IMR-90 (cell line): Measurements from ENCODE around the gene AFG1L. TPM values are rescaled to one million over a fixed set of nuclear protein-coding genes. Genes with fewer than 3 reads are reported as not detected.

Experiments used
- ATAC-seq: fragments of 200-7000 bp; cut with Tn5 transposase; 2 replicates; pipeline ENCODE4 v1.9.1; 2020; ENCODE audit warnings: low read depth, mild to moderate bottlenecking, moderate library complexity
- BruUV-seq: library from RNA; stranded (reverse); fragments of 400-500 nt; replicated peaks from 2 replicates; lab custom pipeline; 2021; lab: Mats Ljungman, UMichigan
- CTCF ChIA-PET: fragments of 300-600 bp; formaldehyde crosslinking; extraction: SDS; loops from one replicate; lab custom pipeline; 2021; ENCODE audit warnings: antibody characterized with exemption; lab: Yijun Ruan, JAX
- POLR2A ChIA-PET: fragments of 300-600 bp; sonication (Branson Sonifier 250); formaldehyde crosslinking; loops from one replicate; lab custom pipeline; 2022; ENCODE audit warnings: antibody characterized with exemption; ENCODE audit not compliant: unreplicated experiment; lab: Charles Lee
- DNase-seq: peaks from one replicate; pipeline ENCODE4 v3.0.0; 2013
- H2AFZ ChIP-seq: replicated peaks from 2 replicates; pipeline ENCODE3; 2013; ENCODE audit warnings: low read length, mild to moderate bottlenecking; ENCODE audit not compliant: poor library complexity
- H2AK5ac ChIP-seq: 2 replicates; pipeline ENCODE4 v1.6.1; 2013; ENCODE audit warnings: low read depth, low read length, inconsistent platforms
- H2AK9ac ChIP-seq: replicated peaks from 2 replicates; pipeline ENCODE3; 2013; ENCODE audit warnings: mild to moderate bottlenecking, low read depth, low read length, moderate library complexity; ENCODE audit not compliant: poor library complexity
- H2BK120ac ChIP-seq: 2 replicates; pipeline ENCODE4 v1.6.1; 2013; ENCODE audit warnings: low read depth, low read length, inconsistent platforms
- H2BK15ac ChIP-seq: 3 replicates; pipeline ENCODE4 v1.6.1; 2013; ENCODE audit warnings: low read depth, low read length, inconsistent platforms
- H2BK20ac ChIP-seq: 2 replicates; pipeline ENCODE4 v1.6.1; 2013; ENCODE audit warnings: low read depth, mild to moderate bottlenecking, inconsistent platforms, low read length, moderate library complexity
- H2BK5ac ChIP-seq: 2 replicates; pipeline ENCODE4 v1.6.1; 2013; ENCODE audit warnings: mild to moderate bottlenecking, low read depth, low read length, inconsistent platforms; ENCODE audit not compliant: poor library complexity, severe bottlenecking
- H3K14ac ChIP-seq: replicated peaks from 2 replicates; pipeline ENCODE4 v1.6.1; 2013; ENCODE audit warnings: low read depth, low read length, inconsistent platforms
- H3K18ac ChIP-seq: 2 replicates; pipeline ENCODE4 v1.6.1; 2013; ENCODE audit warnings: low read depth, low read length, control low read depth
- H3K23ac ChIP-seq: 2 replicates; pipeline ENCODE4 v1.6.1; 2013; ENCODE audit warnings: low read depth, low read length, inconsistent platforms
- H3K27ac ChIP-seq: 2 replicates; pipeline ENCODE4 v1.5.1; 2013; ENCODE audit warnings: mild to moderate bottlenecking, control low read depth, low read length; ENCODE audit not compliant: insufficient read depth
- H3K27me3 ChIP-seq: 2 replicates; pipeline ENCODE4 v1.6.1; 2013; ENCODE audit warnings: low read length; ENCODE audit not compliant: control insufficient read depth, insufficient read depth
- H3K36me3 ChIP-seq: 2 replicates; pipeline ENCODE4 v1.6.1; 2013; ENCODE audit warnings: low read length, mixed read lengths; ENCODE audit not compliant: control insufficient read depth, insufficient read depth
- H3K4ac ChIP-seq: 2 replicates; pipeline ENCODE4 v1.6.1; 2013; ENCODE audit warnings: low read depth, low read length, inconsistent platforms
- H3K4me1 ChIP-seq: 2 replicates; pipeline ENCODE4 v1.6.1; 2013; ENCODE audit warnings: low read length, mixed read lengths; ENCODE audit not compliant: control insufficient read depth, insufficient read depth
- H3K4me2 ChIP-seq: 2 replicates; pipeline ENCODE4 v1.6.1; 2013; ENCODE audit warnings: low read depth, mild to moderate bottlenecking, control low read depth, low read length, moderate library complexity
- H3K4me3 ChIP-seq: 2 replicates; pipeline ENCODE4 v1.5.1; 2013; ENCODE audit warnings: low read depth, mild to moderate bottlenecking, control low read depth, low read length, moderate library complexity; ENCODE audit not compliant: insufficient read depth
- H3K56ac ChIP-seq: 2 replicates; pipeline ENCODE4 v1.6.1; 2013; ENCODE audit warnings: low read length, inconsistent platforms; ENCODE audit not compliant: insufficient read depth; ENCODE audit errors: extremely low read depth
- H3K79me1 ChIP-seq, 2 experiments: 2 replicates each; pipeline ENCODE4 v1.6.1; 2013; ENCODE audit warnings: low read length in 2 of 2, inconsistent platforms in 1 of 2, low read depth in 1 of 2
- H3K9ac ChIP-seq: 2 replicates; pipeline ENCODE4 v1.6.1; 2013; ENCODE audit warnings: low read depth, low read length, control low read depth
- H3K9me1 ChIP-seq: 2 replicates; pipeline ENCODE4 v1.6.1; 2013; ENCODE audit warnings: low read length, inconsistent platforms; ENCODE audit not compliant: insufficient read depth
- H3K9me3 ChIP-seq: 2 replicates; pipeline ENCODE4 v1.6.1; 2013; ENCODE audit warnings: low read length; ENCODE audit not compliant: control insufficient read depth, insufficient read depth
- H4K20me1 ChIP-seq: 2 replicates; pipeline ENCODE4 v1.6.1; 2013; ENCODE audit warnings: low read length, inconsistent platforms; ENCODE audit not compliant: insufficient read depth
- H4K5ac ChIP-seq: 2 replicates; pipeline ENCODE4 v1.6.1; 2013; ENCODE audit warnings: mild to moderate bottlenecking, low read depth, low read length, control low read depth
- H4K8ac ChIP-seq, 2 experiments: 2 replicates each; pipeline ENCODE4 v1.6.1; 2013; ENCODE audit warnings: low read depth in 2 of 2, low read length in 2 of 2, control low read depth in 1 of 2, inconsistent platforms in 1 of 2
- H4K91ac ChIP-seq: 2 replicates; pipeline ENCODE4 v1.6.1; 2013; ENCODE audit warnings: low read depth, low read length, inconsistent platforms; ENCODE audit not compliant: insufficient read depth
- BHLHE40 ChIP-seq: fragments of 150-350 bp; IDR thresholded peaks from 2 replicates; pipeline ENCODE4 v1.6.1; 2016; ENCODE audit warnings: mild to moderate bottlenecking, low read depth, low read length
- CEBPB ChIP-seq: IDR thresholded peaks from 2 replicates; pipeline ENCODE4 v1.6.1; 2012; ENCODE audit warnings: low read depth, low read length, improper control_type of control experiment
- CHD1 ChIP-seq: IDR thresholded peaks from 2 replicates; pipeline ENCODE4 v1.6.1; 2012; ENCODE audit warnings: low read depth, low read length, improper control_type of control experiment
- CTCF ChIP-seq: conservative IDR thresholded peaks from 2 replicates; pipeline ENCODE4 v1.5.1; 2012; ENCODE audit warnings: mild to moderate bottlenecking, low read depth, low read length, improper control_type of control experiment
- ELK1 ChIP-seq: fragments of 150-350 bp; IDR thresholded peaks from 2 replicates; pipeline ENCODE4 v1.6.1; 2016; ENCODE audit warnings: low read depth, mild to moderate bottlenecking, low read length, moderate library complexity, borderline replicate concordance
- FOS ChIP-seq: fragments of 150-350 bp; IDR thresholded peaks from 2 replicates; pipeline ENCODE4 v1.6.1; 2016; ENCODE audit warnings: low read depth, low read length
- MAFK ChIP-seq: IDR thresholded peaks from 2 replicates; pipeline ENCODE4 v1.6.1; 2012; ENCODE audit warnings: low read depth, low read length, improper control_type of control experiment
- MAZ ChIP-seq: IDR thresholded peaks from 2 replicates; pipeline ENCODE4 v1.6.1; 2012; ENCODE audit warnings: low read depth, mild to moderate bottlenecking, low read length, improper control_type of control experiment, moderate library complexity, borderline replicate concordance
- MXI1 ChIP-seq: IDR thresholded peaks from 2 replicates; pipeline ENCODE4 v1.6.1; 2012; ENCODE audit warnings: low read depth, mild to moderate bottlenecking, low read length, moderate library complexity, borderline replicate concordance
- NFE2L2 ChIP-seq: fragments of 150-350 bp; IDR thresholded peaks from 2 replicates; pipeline ENCODE4 v1.6.1; 2016; ENCODE audit warnings: low read depth, mild to moderate bottlenecking, low read length
- POLR2A ChIP-seq: IDR thresholded peaks from 2 replicates; pipeline ENCODE4 v1.6.1; 2012; ENCODE audit warnings: mild to moderate bottlenecking, low read depth, low read length
- RAD21 ChIP-seq: IDR thresholded peaks from 2 replicates; pipeline ENCODE4 v1.6.1; 2012; ENCODE audit warnings: low read length, improper control_type of control experiment
- RCOR1 ChIP-seq: IDR thresholded peaks from 2 replicates; pipeline ENCODE4 v1.6.1; 2012; ENCODE audit warnings: mild to moderate bottlenecking, low read length, improper control_type of control experiment; ENCODE audit not compliant: insufficient replicate concordance
- RFX5 ChIP-seq: IDR thresholded peaks from 2 replicates; pipeline ENCODE4 v1.8.0; 2012; ENCODE audit warnings: low read depth, mild to moderate bottlenecking, low read length, moderate library complexity
- SMC3 ChIP-seq: fragments of 150-350 bp; IDR thresholded peaks from 2 replicates; pipeline ENCODE4 v1.6.1; 2016; ENCODE audit warnings: low read depth, mild to moderate bottlenecking, antibody characterized with exemption, low read length, moderate library complexity
- USF2 ChIP-seq: fragments of 150-350 bp; IDR thresholded peaks from 2 replicates; pipeline ENCODE4 v1.6.1; 2017; ENCODE audit warnings: mild to moderate bottlenecking, antibody characterized with exemption, low read length, low read depth
- WGBS, 2 experiments: methylation state at CpG; one replicate each; pipeline versions ENCODE4 v1.1.5 to v1.1.7; 2013; ENCODE audit warnings: missing lambda C conversion rate in 2 of 2; ENCODE audit not compliant: insufficient read length in 1 of 2; ENCODE audit errors: extremely low coverage in 2 of 2; 5-methylcytosine and 5-hydroxymethylcytosine counted together
- dilution Hi-C: fragments of 300-500 bp; cut with HindIII; formaldehyde crosslinking; loops from one replicate; pipeline ENCODE4 v1.14.3; 2018; ENCODE audit warnings: low sequenced_read_pairs; ENCODE audit not compliant: unreplicated experiment
- in situ Hi-C: fragments of 300-500 bp; cut with MboI; formaldehyde crosslinking; loops from 3 replicates; pipeline ENCODE4 v1.14.3; 2019; ENCODE audit warnings: low sequenced_read_pairs, inconsistent platforms, mixed read lengths
- intact Hi-C: fragments of 100-400 bp; cut with micrococcal nuclease; formaldehyde crosslinking; loops from 2 replicates; pipeline ENCODE4 v1.10.0; 2022
- polyA plus RNA-seq, 3 experiments: library from polyadenylated mRNA; depleted of rRNA; stranded (reverse); fragments of >200 nt; gene quantifications; 2 replicates each; pipeline ENCODE4 v1.2.3, GENCODE V29; 2012; ENCODE audit warnings: low replicate concordance in 1 of 3
- total RNA-seq: library from RNA; depleted of rRNA; stranded (reverse); fragments of >200 nt; gene quantifications from 2 replicates; pipeline ENCODE4 v1.2.3, GENCODE V29; 2012

AFG1L gene
- total and polyA plus RNA-seq, 2 of the 4 experiments (the other 2 are of a cell fraction): 1.0 to 2.0 TPM

- TF ChIP-seq RFX5 (no peak), MAFK (no peak), RAD21 (no peak), MAZ (no peak), POLR2A (no peak), CHD1 (no peak), NFE2L2 (no peak), MXI1 (no peak), CTCF (no peak), BHLHE40 (no peak), FOS (no peak), USF2 (no peak), SMC3 (no peak), RCOR1 (no peak), CEBPB (no peak), ELK1 (no peak)
- H3K56ac ChIP-seq: no peak overlapping the region
These were observed 15.0 kb downstream of the AFG1L start for GRCh38 chr6:108309844-108310243.

More at GRCh38 chr6:108309844-108310243, 15.0 kb downstream of the AFG1L start:
- no peak overlapping the region for H2AFZ ChIP-seq
- no peak overlapping the region for H3K14ac ChIP-seq
- ChIA-PET POLR2A (no interaction called here), CTCF (no interaction called here)
- no peak overlapping the region for H4K91ac ChIP-seq
- no peak overlapping the region for H2AK9ac ChIP-seq
- DNase-seq (no peak), ATAC-seq (no peak)
- no peaks in the 10 kb centered on the region for H3K9me3 ChIP-seq
- H3K23ac ChIP-seq: no peak overlapping the region
- H3K4me1 ChIP-seq: no peaks in the 10 kb centered on the region
- H4K8ac ChIP-seq: no peak overlapping the region
- no peak overlapping the region for H3K27ac ChIP-seq
- H4K5ac ChIP-seq: no peak overlapping the region
- H3K79me1 ChIP-seq: no peaks in the 10 kb centered on the region; a peak in 1 of 4 replicates
- no peak overlapping the region for H2AK5ac ChIP-seq
- H3K36me3 ChIP-seq: no peaks in the 10 kb centered on the region
- no peaks in the 10 kb centered on the region for H4K20me1 ChIP-seq
- intact Hi-C loops (no loop called here), dilution Hi-C loops (no loop called here), in situ Hi-C loops (no loop called here)
- H3K27me3 ChIP-seq: no peaks in the 10 kb centered on the region
- WGBS, 2 experiments: no CpG with 5 or more reads among the region's 5 CpGs
- no peaks in the 10 kb centered on the region for H3K9me1 ChIP-seq
- H2BK5ac ChIP-seq: no peak overlapping the region
- H3K4me3 ChIP-seq: no peak overlapping the region
- no peak overlapping the region for H3K18ac ChIP-seq
- H3K9ac ChIP-seq: no peak overlapping the region
- no peak overlapping the region for H3K4me2 ChIP-seq
- BruUV-seq: no TSS peak
- no peak overlapping the region for H3K4ac ChIP-seq
- no peak overlapping the region for H2BK20ac ChIP-seq
- no peak overlapping the region for H2BK120ac ChIP-seq
- H2BK15ac ChIP-seq: no peak overlapping the region
